B cell (primary cell): ENCODE data around the gene CACNB2.

Experiments
- EZH2 ChIP-seq: IDR thresholded peaks from 2 replicates; pipeline ENCODE4 v1.6.1; 2012; ENCODE audit warnings: borderline replicate concordance, low read depth, mild to moderate bottlenecking, moderate library complexity, low read length; ENCODE audit not compliant: insufficient read depth, poor library complexity, severe bottlenecking
- TF ChIP-seq, protein P1 (sequence below): fragments of 200-600 bp; IDR thresholded peaks from one replicate; pipeline ENCODE4 v1.8.0; 2022; ENCODE audit warnings: antibody characterized with exemption, mild to moderate bottlenecking

DNA sequence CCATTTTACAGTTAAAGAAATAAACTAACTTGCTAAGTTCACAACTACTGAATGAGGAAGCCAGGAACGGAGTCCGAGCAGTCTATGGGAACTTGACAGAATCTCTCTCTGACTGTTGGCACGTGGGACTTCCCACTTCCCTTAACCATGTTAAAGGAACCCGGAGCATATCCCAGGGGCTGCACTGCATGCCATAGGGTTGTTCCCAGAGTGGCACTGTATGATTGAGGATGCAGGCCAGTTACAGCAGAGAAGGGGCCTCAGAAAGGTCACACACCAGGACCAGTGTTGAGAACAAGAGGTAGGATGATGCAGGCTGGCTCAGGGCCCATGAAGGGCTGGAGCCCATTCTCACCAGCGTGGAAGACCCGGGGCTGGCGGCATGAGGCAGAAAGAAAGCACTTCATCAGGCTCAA is 309.4 kb downstream of the CACNB2 start:
- TF ChIP-seq, protein P1, sequence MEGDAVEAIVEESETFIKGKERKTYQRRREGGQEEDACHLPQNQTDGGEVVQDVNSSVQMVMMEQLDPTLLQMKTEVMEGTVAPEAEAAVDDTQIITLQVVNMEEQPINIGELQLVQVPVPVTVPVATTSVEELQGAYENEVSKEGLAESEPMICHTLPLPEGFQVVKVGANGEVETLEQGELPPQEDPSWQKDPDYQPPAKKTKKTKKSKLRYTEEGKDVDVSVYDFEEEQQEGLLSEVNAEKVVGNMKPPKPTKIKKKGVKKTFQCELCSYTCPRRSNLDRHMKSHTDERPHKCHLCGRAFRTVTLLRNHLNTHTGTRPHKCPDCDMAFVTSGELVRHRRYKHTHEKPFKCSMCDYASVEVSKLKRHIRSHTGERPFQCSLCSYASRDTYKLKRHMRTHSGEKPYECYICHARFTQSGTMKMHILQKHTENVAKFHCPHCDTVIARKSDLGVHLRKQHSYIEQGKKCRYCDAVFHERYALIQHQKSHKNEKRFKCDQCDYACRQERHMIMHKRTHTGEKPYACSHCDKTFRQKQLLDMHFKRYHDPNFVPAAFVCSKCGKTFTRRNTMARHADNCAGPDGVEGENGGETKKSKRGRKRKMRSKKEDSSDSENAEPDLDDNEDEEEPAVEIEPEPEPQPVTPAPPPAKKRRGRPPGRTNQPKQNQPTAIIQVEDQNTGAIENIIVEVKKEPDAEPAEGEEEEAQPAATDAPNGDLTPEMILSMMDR, result no peak
- TF ChIP-seq EZH2, result no peak
